GM12801 (cell line): ENCODE measurements around the gene AKR7A2.

ENCODE experiments used
- CTCF ChIP-seq: IDR thresholded peaks from one replicate; pipeline ENCODE4 v1.5.1; 2011; ENCODE audit warnings: control low read depth; ENCODE audit not compliant: insufficient read length; ENCODE audit errors: extremely low read depth

Gene AKR7A2

GRCh38 chr1:19329188-19329587 is 17.2 kb upstream of the AKR7A2 start:
- TF ChIP-seq CTCF, result no peak

DNA sequence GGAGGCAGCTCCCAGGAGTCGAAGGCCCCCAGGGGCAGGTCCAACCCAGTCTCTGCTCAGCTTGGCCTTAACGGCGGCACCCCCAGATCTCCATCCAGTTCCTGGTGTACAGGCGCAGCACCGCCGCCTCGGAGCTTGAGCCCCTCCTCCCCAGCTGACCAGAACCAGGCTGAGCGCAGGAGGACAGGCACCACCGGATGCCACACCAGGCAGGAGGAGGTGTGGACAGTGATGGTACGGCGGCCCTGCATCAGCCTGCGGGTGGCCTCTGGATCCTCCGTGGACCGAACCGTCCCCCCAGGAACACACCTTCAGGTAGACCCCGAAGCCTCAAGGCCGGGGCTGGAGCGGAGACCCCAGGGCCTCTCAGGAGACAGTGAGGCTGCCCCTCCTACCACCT is 16.5 kb upstream of the AKR7A2 start:
- no peak for TF ChIP-seq CTCF

GRCh38 chr1:19327736-19328135 is 15.8 kb upstream of the AKR7A2 start:
- no peak for TF ChIP-seq CTCF

DNA sequence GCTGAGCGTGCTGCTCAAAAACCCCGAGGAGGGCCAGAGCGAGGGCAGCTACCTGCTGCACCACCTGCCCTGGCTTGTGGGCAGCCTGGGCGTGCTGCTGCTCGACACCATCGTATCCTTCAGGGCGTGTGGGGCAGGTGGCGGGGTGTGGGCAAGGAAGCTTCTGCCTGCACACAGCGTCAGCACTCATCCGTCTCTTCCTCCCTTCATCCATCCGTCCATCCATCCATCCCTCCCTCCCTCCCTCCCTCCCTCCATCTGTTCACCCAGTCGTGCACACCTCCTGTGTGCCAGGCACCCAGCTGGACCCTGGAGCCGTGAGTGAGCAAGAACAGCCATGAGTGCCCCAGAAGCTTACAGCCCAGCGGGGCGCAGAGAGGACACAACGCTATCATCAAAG is 15.4 kb upstream of the AKR7A2 start:
- no peak for TF ChIP-seq CTCF

DNA sequence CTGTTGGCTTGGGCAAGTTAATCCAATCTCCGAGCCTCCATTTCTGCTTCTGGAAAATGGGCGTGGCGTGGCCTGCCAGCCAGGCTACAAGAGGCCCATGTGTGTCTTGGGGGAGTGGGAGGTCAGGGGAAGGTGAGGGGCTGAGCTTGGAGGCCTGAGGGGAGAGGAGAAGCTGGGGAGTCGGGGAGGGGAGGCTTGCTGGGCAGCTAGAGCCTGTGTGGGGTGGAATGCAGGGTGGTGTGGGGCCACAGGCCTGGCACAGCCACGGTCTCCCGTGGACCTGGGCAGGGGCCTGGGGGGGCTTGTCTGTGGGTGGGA is 14.8 kb upstream of the AKR7A2 start:
- TF ChIP-seq CTCF, result no peak

GRCh38 chr1:19325958-19326747 is 14.2 kb upstream of the AKR7A2 start:
- TF ChIP-seq CTCF, result no peak

GRCh38 chr1:19325368-19325957 is 13.5 kb upstream of the AKR7A2 start:
- TF ChIP-seq CTCF, result no peak
